AG09309 (cell line): ENCODE data around the gene OSTC.

Experiments
- DNase-seq: peaks from one replicate; pipeline ENCODE4 v3.0.0-alpha.2; 2010; ENCODE audit warnings: low read depth
- H3K4me3 ChIP-seq: 2 replicates; pipeline ENCODE4 v1.5.1; 2011; ENCODE audit warnings: mild to moderate bottlenecking, low read depth, low read length, moderate library complexity; ENCODE audit not compliant: control insufficient read depth
- CTCF ChIP-seq: IDR thresholded peaks from 2 replicates; pipeline ENCODE4 v1.5.1; 2011; ENCODE audit warnings: mild to moderate bottlenecking, low read depth, low read length, inconsistent platforms; ENCODE audit not compliant: insufficient read depth, control insufficient read depth; ENCODE audit errors: missing control alignments

OSTC gene

DNA sequence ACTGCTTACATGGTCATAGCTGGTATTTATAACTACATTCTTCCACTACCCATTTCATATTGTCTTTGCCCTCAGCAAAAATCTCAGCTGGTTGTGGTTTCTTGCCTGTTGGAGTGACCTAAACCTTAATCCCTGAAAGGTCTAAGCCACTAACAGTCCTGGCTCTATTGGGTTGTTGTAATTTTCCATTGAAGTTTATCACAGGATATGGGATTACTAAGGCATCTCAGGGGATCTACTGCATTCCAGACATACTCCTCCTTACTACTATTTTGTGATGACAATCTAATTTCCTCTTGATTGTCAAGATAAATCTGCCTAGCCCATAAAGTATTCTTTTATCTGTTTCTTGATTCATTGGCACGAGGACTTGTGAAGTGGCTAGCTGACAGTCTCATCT is 6.2 kb upstream of the OSTC start:
- H3K4me3 ChIP-seq, result no peak overlapping the region
- DNase-seq, result peak; percentile 74
- no peak for TF ChIP-seq CTCF

DNA sequence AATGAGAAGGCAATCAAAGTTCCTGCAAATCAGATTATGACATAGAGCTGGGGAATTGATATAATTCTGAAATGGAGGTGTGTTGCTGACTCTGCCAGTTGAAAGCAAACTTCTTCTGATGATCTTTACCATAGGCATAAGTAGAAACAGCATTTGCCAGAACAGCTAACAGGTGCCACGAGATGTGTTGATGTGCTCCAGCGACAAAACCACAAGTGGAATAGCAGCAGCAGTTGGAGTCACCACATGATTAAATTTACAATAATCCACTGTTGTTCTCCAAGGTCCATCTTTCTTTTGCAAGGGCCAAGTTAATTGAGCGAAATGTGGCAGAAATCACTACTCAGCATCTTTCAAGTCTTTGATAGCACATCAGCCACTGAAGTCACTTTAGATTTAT is 3.7 kb upstream of the OSTC start:
- H3K4me3 ChIP-seq, result no peak overlapping the region
- DNase-seq, result no peak
- TF ChIP-seq CTCF, result no peak

- TF ChIP-seq CTCF, result no peak
- no peak for DNase-seq
- peak overlapping the region; percentile 13 for H3K4me3 ChIP-seq
These were observed 562 bp upstream of the OSTC start for GRCh38 chr4:108649863-108650211.

- H3K4me3 ChIP-seq, result peak overlapping the region; percentile 94
- TF ChIP-seq CTCF, result no peak
- DNase-seq, result no peak
These were observed 804 bp downstream of the OSTC start for GRCh38 chr4:108651014-108651791.

DNA sequence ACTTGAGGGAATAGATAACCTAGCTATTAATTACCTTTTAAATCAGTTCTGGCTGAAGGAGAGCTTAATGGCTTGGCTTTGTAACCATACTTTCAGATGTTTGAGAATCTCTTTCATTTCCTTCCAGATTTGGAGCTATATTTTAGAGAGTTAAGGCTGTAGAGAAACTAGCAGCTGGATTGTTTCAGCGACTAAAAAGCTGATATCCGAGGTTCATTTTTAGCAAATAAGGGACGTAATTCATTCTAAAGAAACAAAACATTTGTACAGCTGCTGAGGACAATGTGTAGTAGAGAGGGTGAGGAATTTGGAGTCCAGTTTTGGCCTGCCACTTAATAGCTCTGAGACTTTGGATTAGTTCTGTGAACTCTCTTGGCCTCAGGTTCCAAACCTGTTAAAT is 12.2 kb downstream of the OSTC start:
- no peak for TF ChIP-seq CTCF
- H3K4me3 ChIP-seq, result no peak overlapping the region
- DNase-seq, result no peak

GRCh38 chr4:108674356-108674977 is 24.1 kb downstream of the OSTC start:
- TF ChIP-seq CTCF, result no peak
- no peak for DNase-seq
- no peak overlapping the region for H3K4me3 ChIP-seq
